ENCODE measurements around the gene TPH2. TPM values are rescaled to one million over a fixed set of nuclear protein-coding genes. Genes with fewer than 3 reads are reported as not detected.

The TPH2 gene
- total and polyA plus RNA-seq, 2 of the 13 experiments (the other 11 are each of a cell fraction or from before 2014, with no cell fraction given): not detected

- Histone ChIP-seq H2AFZ (ENCODE audit: low read length) (no peak overlapping the region), H3K9me3 (ENCODE audit: low read length) (no peaks in the 10 kb centered on the region), H3K27me3 (ENCODE audit: control insufficient read depth in 1 of 2, insufficient read depth in 2 of 2, low read length in 2 of 2) (peaks cover 0 to 3% of the 10 kb centered on the region in 2 experiments; a peak in 2 of 5 replicates), H3K27ac (ENCODE audit: extremely low read length, insufficient read depth, low read length) (no peak overlapping the region), H4K20me1 (ENCODE audit: insufficient read depth, low read length) (no peaks in the 10 kb centered on the region), H3K4me1 (ENCODE audit: insufficient read depth, low read length) (no peaks in the 10 kb centered on the region), H3K36me3 (replicated peaks in 1 of 2; ENCODE audit: control insufficient read depth in 1 of 2, insufficient read depth in 2 of 2, low read length in 2 of 2) (no peaks in the 10 kb centered on the region), H3K4me3 (replicated peaks in 1 of 3; ENCODE audit: insufficient read depth in 1 of 3, low read depth in 2 of 3, low read length in 3 of 3) (no peak overlapping the region), H3K4me2 (ENCODE audit: low read depth, low read length) (no peak overlapping the region), H3K9ac (ENCODE audit: insufficient read depth, low read depth, low read length) (no peak overlapping the region), H3K79me2 (ENCODE audit: insufficient read depth, low read length) (no peaks in the 10 kb centered on the region)
- in situ Hi-C loops (cut with HindIII; ENCODE audit: extremely low pct_ligation_motif_present, low pct_unique_long_range_greater_than_20kb): no loop called here
- FAIRE-seq: no peak
- DNase-seq (ENCODE audit: low spot score): no peak
- no peak for TF ChIP-seq ARID3A (IDR thresholded peaks at IDR 0.05; ENCODE audit: low read depth, low read length)
- TF ChIP-seq ZSCAN29 (CRISPR knock-in tag; conservative IDR thresholded peaks at IDR 0.05): no peak
- TF ChIP-seq ARID4A (CRISPR knock-in tag; IDR thresholded peaks at IDR 0.05; ENCODE audit: borderline replicate concordance): no peak
- TF ChIP-seq KDM2A (CRISPR knock-in tag; IDR thresholded peaks at IDR 0.05; ENCODE audit: borderline replicate concordance, low read depth): no peak
- TF ChIP-seq JARID2 (CRISPR knock-in tag; IDR thresholded peaks at IDR 0.05; ENCODE audit: insufficient replicate concordance): no peak
- WGBS (ENCODE audit: low lambda C conversion rate): 0% methylated on average over 2 of the region's 2 CpGs
- POLR2A ChIA-PET: no interaction called here
- BruUV-seq (replicated peaks): no TSS peak
- no peak for ATAC-seq
- intact Hi-C loops (cut with micrococcal nuclease; ENCODE audit: unreplicated experiment): no loop called here
- CTCF ChIA-PET (ENCODE audit: low intra/inter-chr PET ratio, low total read pairs): no interaction called here
Measured at GRCh38 chr12:71980538-71980937, 41.9 kb downstream of the TPH2 start.

All from HepG2 (cell line).